Naive B cell (primary cell): Measurements from ENCODE around the gene NUDCD3. TPM values are rescaled to one million over a fixed set of nuclear protein-coding genes. Genes with fewer than 3 reads are reported as not detected.

Experiments
- ATAC-seq, 2 donors: fragments of 150-1000 bp; cut with Tn5 transposase; 2 replicates each; pipeline ENCODE4 v1.10.0; 2021; ENCODE audit warnings: low read depth in 2 of 2, mild to moderate bottlenecking in 2 of 2, moderate library complexity in 2 of 2
- DNase-seq: peaks from one replicate; pipeline ENCODE4 v3.0.0; 2022
- H3K27ac Mint-ChIP-seq, 6 donors: one replicate each; pipeline ENCODE4 v1.8.0; 2020 to 2022; ENCODE audit warnings: mild to moderate bottlenecking in 6 of 6, mixed read lengths in 6 of 6, moderate library complexity in 5 of 6, inconsistent platforms in 2 of 6
- H3K27me3 Mint-ChIP-seq, 3 donors: one replicate each; pipeline ENCODE4 v1.8.0; 2021 to 2022; ENCODE audit warnings: mixed read lengths in 3 of 3, mild to moderate bottlenecking in 1 of 3
- H3K36me3 Mint-ChIP-seq, 2 donors: one replicate each; pipeline ENCODE4 v1.8.0; 2020 to 2022; ENCODE audit warnings: mixed read lengths in 2 of 2, inconsistent platforms in 1 of 2, mild to moderate bottlenecking in 1 of 2
- H3K4me1 Mint-ChIP-seq, 3 donors: one replicate each; pipeline ENCODE4 v1.8.0; 2020 to 2022; ENCODE audit warnings: mixed read lengths in 3 of 3, inconsistent platforms in 1 of 3, mild to moderate bottlenecking in 1 of 3, moderate library complexity in 1 of 3
- H3K4me3 Mint-ChIP-seq, 8 donors: one replicate each; pipeline ENCODE4 v1.8.0; 2020 to 2022; ENCODE audit warnings: mild to moderate bottlenecking in 8 of 8, mixed read lengths in 8 of 8, moderate library complexity in 8 of 8, inconsistent platforms in 2 of 8
- H3K9me3 Mint-ChIP-seq, 7 donors: one replicate each; pipeline ENCODE4 v1.8.0; 2020 to 2022; ENCODE audit warnings: mixed read lengths in 7 of 7, mild to moderate bottlenecking in 5 of 7, inconsistent platforms in 2 of 7, moderate library complexity in 1 of 7
- polyA plus RNA-seq, 6 donors: library from polyadenylated mRNA; unstranded; fragments of 300-500 nt; fragmentation: Illumina TruSeq; gene quantifications; one replicate each; pipeline ENCODE4 v1.2.3, GENCODE V29; 2021; ENCODE audit warnings: low read depth in 6 of 6

NUDCD3 gene
- polyA plus RNA-seq, 6 donors from 2014 or later = 32.8 to 70.2 (median 64.4) TPM

DNA sequence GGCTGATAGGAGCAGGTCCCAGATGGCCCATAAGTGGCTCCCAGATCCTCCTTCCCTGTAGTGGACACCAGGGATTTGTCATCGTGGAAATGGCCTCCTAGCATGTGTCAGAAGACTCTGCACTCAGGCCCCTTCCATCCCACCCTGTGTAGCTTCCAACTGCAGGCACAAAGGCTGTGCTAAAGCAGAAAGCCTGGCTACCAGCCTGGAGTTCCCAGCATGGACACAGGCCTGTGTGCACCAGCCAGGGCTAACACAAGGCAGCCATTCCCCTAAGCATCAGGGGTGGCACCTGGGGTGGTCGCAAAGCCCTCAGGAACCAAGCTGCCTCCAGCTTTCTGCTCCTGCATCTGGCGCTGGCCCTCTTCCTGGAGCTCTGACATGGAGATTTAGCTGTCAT is 160.6 kb downstream of the NUDCD3 start:
- ATAC-seq = no peak
- peaks cover 0 to 8% of the 10 kb centered on the region in 2 donors for H3K36me3 Mint-ChIP-seq
- no peak overlapping the region for H3K27ac Mint-ChIP-seq
- H3K4me3 Mint-ChIP-seq = no peak overlapping the region
- DNase-seq = no peak
- peaks cover 0 to 5% (median 0%) of the 10 kb centered on the region in 7 donors for H3K9me3 Mint-ChIP-seq
- peaks cover 5 to 8% (median 6%) of the 10 kb centered on the region in 3 donors for H3K4me1 Mint-ChIP-seq
- peaks cover 24 to 34% (median 33%) of the 10 kb centered on the region in 3 donors for H3K27me3 Mint-ChIP-seq

Other genes starting within 250 kb of the NUDCD3 start
- gene CAMK2B, start 165.1 kb downstream of the NUDCD3 start, polyA plus RNA-seq = not detected
- gene NPC1L1, start 50.7 kb upstream of the NUDCD3 start, polyA plus RNA-seq = not detected
- gene DDX56, start 83.2 kb upstream of the NUDCD3 start, polyA plus RNA-seq = 10 to 100 TPM; 26.9 to 50.8 (median 34.4) TPM
- gene TMED4, start 91.6 kb upstream of the NUDCD3 start, polyA plus RNA-seq = 10 to 100 TPM; 54.8 to 82.0 (median 67.3) TPM
- gene OGDH, start 116.0 kb upstream of the NUDCD3 start, polyA plus RNA-seq = 10 to 100 TPM in 5 of 6 donors, 1 to 10 TPM in 1; 9.5 to 21.6 (median 20.1) TPM